ENCODE results near the gene PTPRE.

DNA sequence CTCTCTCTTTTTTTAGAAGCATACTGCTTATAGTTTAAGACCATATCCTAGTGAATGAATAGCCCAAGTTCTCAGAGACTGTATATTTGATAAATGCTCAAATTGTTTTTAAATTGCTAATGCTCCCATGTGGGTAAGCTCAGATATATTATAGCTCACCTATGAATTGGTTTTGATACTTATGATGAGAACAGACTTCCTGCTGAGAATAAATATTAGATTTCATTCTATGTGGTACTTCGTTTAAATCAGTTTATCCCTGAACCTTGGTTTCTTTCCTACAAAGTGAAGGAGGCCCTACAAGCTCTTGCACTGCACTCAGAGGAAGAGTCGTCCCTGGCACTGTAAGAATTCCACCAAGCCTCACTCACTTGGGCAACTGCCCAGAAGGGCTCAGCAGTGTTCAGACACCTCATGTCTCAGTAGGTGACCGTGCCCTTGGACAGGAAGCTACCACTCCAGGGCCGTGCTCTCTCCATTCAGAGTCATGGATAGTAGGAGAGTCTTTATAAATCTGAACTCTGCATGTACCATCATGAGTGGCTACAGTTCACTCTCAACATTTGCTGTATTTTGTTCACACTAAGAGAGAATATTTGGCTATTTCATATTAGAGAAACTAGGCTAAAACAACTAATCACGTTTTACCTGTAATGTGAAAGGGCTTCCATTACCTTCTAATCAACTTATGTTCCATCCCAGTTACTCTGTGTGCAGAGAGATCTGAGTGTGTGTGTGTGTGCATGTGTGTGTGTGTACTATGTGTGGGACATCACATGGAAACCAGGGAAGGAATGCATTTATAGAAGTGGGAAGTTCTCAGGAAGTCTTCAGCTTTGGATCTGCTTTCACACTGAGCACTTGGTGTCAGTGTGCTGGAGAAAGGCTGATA, 93.8 kb downstream of the PTPRE start:
- TF ChIP-seq, protein P1, sequence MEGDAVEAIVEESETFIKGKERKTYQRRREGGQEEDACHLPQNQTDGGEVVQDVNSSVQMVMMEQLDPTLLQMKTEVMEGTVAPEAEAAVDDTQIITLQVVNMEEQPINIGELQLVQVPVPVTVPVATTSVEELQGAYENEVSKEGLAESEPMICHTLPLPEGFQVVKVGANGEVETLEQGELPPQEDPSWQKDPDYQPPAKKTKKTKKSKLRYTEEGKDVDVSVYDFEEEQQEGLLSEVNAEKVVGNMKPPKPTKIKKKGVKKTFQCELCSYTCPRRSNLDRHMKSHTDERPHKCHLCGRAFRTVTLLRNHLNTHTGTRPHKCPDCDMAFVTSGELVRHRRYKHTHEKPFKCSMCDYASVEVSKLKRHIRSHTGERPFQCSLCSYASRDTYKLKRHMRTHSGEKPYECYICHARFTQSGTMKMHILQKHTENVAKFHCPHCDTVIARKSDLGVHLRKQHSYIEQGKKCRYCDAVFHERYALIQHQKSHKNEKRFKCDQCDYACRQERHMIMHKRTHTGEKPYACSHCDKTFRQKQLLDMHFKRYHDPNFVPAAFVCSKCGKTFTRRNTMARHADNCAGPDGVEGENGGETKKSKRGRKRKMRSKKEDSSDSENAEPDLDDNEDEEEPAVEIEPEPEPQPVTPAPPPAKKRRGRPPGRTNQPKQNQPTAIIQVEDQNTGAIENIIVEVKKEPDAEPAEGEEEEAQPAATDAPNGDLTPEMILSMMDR (IDR thresholded peaks at IDR 0.05) = no peak
- no peak for TF ChIP-seq EZH2phosphoT487 (IDR thresholded peaks at IDR 0.05)

Measured in neural progenitor cell (in vitro differentiated cells).